ENCODE data around the gene EFCAB9.

The EFCAB9 gene

GRCh38 chr5:172145870-172146747, 47.9 kb upstream of the EFCAB9 start:
- no peaks in the 10 kb centered on the region for H4K20me1 ChIP-seq (ENCODE audit: insufficient read depth, low read length)
- no peak overlapping the region for H3K4me2 ChIP-seq (ENCODE audit: low read length)
- H3K27me3 ChIP-seq (ENCODE audit: insufficient read depth, low read length): no peaks in the 10 kb centered on the region
- H3K9me3 ChIP-seq (ENCODE audit: low read length): no peaks in the 10 kb centered on the region
- no peaks in the 10 kb centered on the region for H3K79me2 ChIP-seq (ENCODE audit: insufficient read depth, low read length)
- peaks cover 52% of the 10 kb centered on the region for H3K4me1 ChIP-seq (ENCODE audit: insufficient read depth, low read length, severe bottlenecking)
- no peak overlapping the region for H3K27ac ChIP-seq (ENCODE audit: low read depth, low read length, poor library complexity, severe bottlenecking)
- H3K9me2 ChIP-seq (ENCODE audit: low read depth, low read length): no peaks in the 10 kb centered on the region
- H3K9ac ChIP-seq (ENCODE audit: low read length): no peak overlapping the region
- H3F3A ChIP-seq (ENCODE audit: insufficient read depth, low read length): no peaks in the 10 kb centered on the region
- no peak overlapping the region for H3K4me3 ChIP-seq (ENCODE audit: low read depth, low read length, poor library complexity, severe bottlenecking)
- H3K36me3 ChIP-seq (ENCODE audit: insufficient read depth, low read length): peaks cover 13% of the 10 kb centered on the region; the same call in 1 of the 2 replicates
- TF ChIP-seq EZH2 (IDR thresholded peaks at IDR 0.05; ENCODE audit: borderline replicate concordance, low read length): no peak
- no peak for TF ChIP-seq CTCF (IDR thresholded peaks at IDR 0.05; ENCODE audit: low read length)
- H2AFZ ChIP-seq (ENCODE audit: low read length): no peak overlapping the region

GRCh38 chr5:172146748-172147092, 47.3 kb upstream of the EFCAB9 start:
- Histone ChIP-seq H3K36me3 (ENCODE audit: insufficient read depth, low read length) (peaks cover 16% of the 10 kb centered on the region; the same call in 1 of the 2 replicates), H3K9me2 (ENCODE audit: low read depth, low read length) (no peaks in the 10 kb centered on the region), H3F3A (ENCODE audit: insufficient read depth, low read length) (no peaks in the 10 kb centered on the region), H3K79me2 (ENCODE audit: insufficient read depth, low read length) (no peaks in the 10 kb centered on the region), H4K20me1 (ENCODE audit: insufficient read depth, low read length) (no peaks in the 10 kb centered on the region), H3K4me3 (ENCODE audit: low read depth, low read length, poor library complexity, severe bottlenecking) (no peak overlapping the region), H3K9ac (ENCODE audit: low read length) (no peak overlapping the region), H3K9me3 (ENCODE audit: low read length) (no peaks in the 10 kb centered on the region), H3K27me3 (ENCODE audit: insufficient read depth, low read length) (no peaks in the 10 kb centered on the region), H3K4me1 (ENCODE audit: insufficient read depth, low read length, severe bottlenecking) (peaks cover 49% of the 10 kb centered on the region), H3K4me2 (ENCODE audit: low read length) (no peak overlapping the region), H3K27ac (ENCODE audit: low read depth, low read length, poor library complexity, severe bottlenecking) (no peak overlapping the region), H2AFZ (ENCODE audit: low read length) (no peak overlapping the region)
- TF ChIP-seq CTCF (IDR thresholded peaks at IDR 0.05; ENCODE audit: low read length): no peak
- no peak for TF ChIP-seq EZH2 (IDR thresholded peaks at IDR 0.05; ENCODE audit: borderline replicate concordance, low read length)

- Histone ChIP-seq H3K27me3 (ENCODE audit: insufficient read depth, low read length) (no peaks in the 10 kb centered on the region), H3K27ac (ENCODE audit: low read depth, low read length, poor library complexity, severe bottlenecking) (no peak overlapping the region), H3K4me2 (ENCODE audit: low read length) (no peak overlapping the region), H3K36me3 (ENCODE audit: insufficient read depth, low read length) (peaks cover 25% of the 10 kb centered on the region; the same call in 1 of the 2 replicates), H3K9me2 (ENCODE audit: low read depth, low read length) (no peaks in the 10 kb centered on the region), H3K9me3 (ENCODE audit: low read length) (no peaks in the 10 kb centered on the region), H3F3A (ENCODE audit: insufficient read depth, low read length) (no peaks in the 10 kb centered on the region), H3K79me2 (ENCODE audit: insufficient read depth, low read length) (no peaks in the 10 kb centered on the region), H3K4me1 (ENCODE audit: insufficient read depth, low read length, severe bottlenecking) (peaks cover 37% of the 10 kb centered on the region), H2AFZ (ENCODE audit: low read length) (no peak overlapping the region), H4K20me1 (ENCODE audit: insufficient read depth, low read length) (no peaks in the 10 kb centered on the region), H3K4me3 (ENCODE audit: low read depth, low read length, poor library complexity, severe bottlenecking) (no peak overlapping the region), H3K9ac (ENCODE audit: low read length) (no peak overlapping the region)
- TF ChIP-seq EZH2 (IDR thresholded peaks at IDR 0.05; ENCODE audit: borderline replicate concordance, low read length) (no peak), CTCF (IDR thresholded peaks at IDR 0.05; ENCODE audit: low read length) (no peak)
Measured at GRCh38 chr5:172147857-172148256, 46.1 kb upstream of the EFCAB9 start.

Measured in OCI-LY1 (cell line).